GM12878 (cell line): Measurements from ENCODE around the gene TEF. TPM values are rescaled to one million over a fixed set of nuclear protein-coding genes. Genes with fewer than 3 reads are reported as not detected.

Source experiments
- ATAC-seq: fragments of 200-7000 bp; cut with Tn5 transposase; 3 replicates; pipeline ENCODE4 v1.9.1; 2020; ENCODE audit warnings: mild to moderate bottlenecking, moderate library complexity
- BruUV-seq: library from RNA; stranded (reverse); fragments of 400-500 nt; replicated peaks from 2 replicates; lab custom pipeline; 2021; lab: Mats Ljungman, UMichigan
- CTCF ChIA-PET: fragments of 300-600 bp; sonication (Branson Sonifier 250); formaldehyde crosslinking; extraction: SDS; loops from one replicate; lab custom pipeline; 2021; ENCODE audit warnings: inconsistent platforms; lab: Yijun Ruan, JAX
- POLR2A ChIA-PET: fragments of 350-600 bp; formaldehyde crosslinking; extraction: SDS; loops from one replicate; lab custom pipeline; 2021; ENCODE audit warnings: inconsistent platforms; lab: Charles Lee
- RAD21 ChIA-PET: fragments of 300-600 bp; sonication (Branson Sonifier 250); formaldehyde crosslinking; loops from one replicate; lab custom pipeline; 2023; ENCODE audit warnings: antibody characterized with exemption; ENCODE audit not compliant: unreplicated experiment; lab: Charles Lee
- SMC1A ChIA-PET: fragments of 300-600 bp; sonication (Branson Sonifier 250); formaldehyde crosslinking; loops from one replicate; lab custom pipeline; 2023; ENCODE audit not compliant: unreplicated experiment, uncharacterized antibody; lab: Charles Lee
- DNase-seq: peaks from one replicate; pipeline ENCODE4 v3.0.0-alpha.2; 2011; ENCODE audit warnings: low read depth, low spot score
- FAIRE-seq: peaks from 3 replicates; lab custom pipeline; 2011; peaks lifted over from hg19 to GRCh38; lab: Jason Lieb, UNC
- H2AFZ ChIP-seq: 2 replicates; pipeline ENCODE4 v1.6.0; 2011; ENCODE audit warnings: low read depth, low read length, control low read depth; ENCODE audit not compliant: control insufficient read depth
- H3K27ac ChIP-seq: 2 replicates; pipeline ENCODE4 v1.5.1; 2011; ENCODE audit warnings: control low read depth; ENCODE audit not compliant: control insufficient read depth, insufficient read depth
- H3K27me3 ChIP-seq, 2 experiments: replicated peaks in 1 of 2; 2 replicates each; pipeline versions ENCODE4 v1.6.0 to v1.6.1; 2011; ENCODE audit warnings: low read length in 1 of 2; ENCODE audit not compliant: control insufficient read depth in 2 of 2, insufficient read depth in 2 of 2
- H3K36me3 ChIP-seq, 2 experiments: 2 replicates each; pipeline ENCODE4 v1.5.1; 2011; ENCODE audit warnings: low read length in 1 of 2; ENCODE audit not compliant: control insufficient read depth in 2 of 2, insufficient read depth in 2 of 2
- H3K4me1 ChIP-seq: 2 replicates; pipeline ENCODE4 v1.6.1; 2011; ENCODE audit warnings: mild to moderate bottlenecking, low read length, moderate library complexity, mixed read lengths; ENCODE audit not compliant: control insufficient read depth, insufficient read depth
- H3K4me2 ChIP-seq: 2 replicates; pipeline ENCODE4 v1.6.0; 2011; ENCODE audit warnings: control low read depth; ENCODE audit not compliant: control insufficient read depth, insufficient read depth
- H3K4me3 ChIP-seq: fragments of 200-600 bp; sonication (generic); 2 replicates; pipeline ENCODE4 v1.5.1; 2016
- H3K79me2 ChIP-seq: 2 replicates; pipeline ENCODE4 v1.6.0; 2011; ENCODE audit warnings: low read length; ENCODE audit not compliant: control insufficient read depth, insufficient read depth
- H3K9ac ChIP-seq: 2 replicates; pipeline ENCODE4 v1.8.0; 2011; ENCODE audit warnings: low read length, control low read depth, mixed read lengths; ENCODE audit not compliant: control insufficient read depth, insufficient read depth
- H3K9me3 ChIP-seq: replicated peaks from 3 replicates; pipeline ENCODE4 v1.5.1; 2011; ENCODE audit warnings: mild to moderate bottlenecking, low read length; ENCODE audit not compliant: control insufficient read depth, insufficient read depth
- H4K20me1 ChIP-seq: 2 replicates; pipeline ENCODE4 v1.6.0; 2011; ENCODE audit not compliant: control insufficient read depth, insufficient read depth
- FOS ChIP-seq: IDR thresholded peaks from 3 replicates; pipeline ENCODE4 v1.6.1; 2011; ENCODE audit warnings: borderline replicate concordance; ENCODE audit not compliant: insufficient read length; ENCODE audit errors: extremely low read depth
- IKZF1 ChIP-seq: fragments of 450-650 bp; conservative IDR thresholded peaks from 2 replicates; pipeline ENCODE4 v1.6.1; 2017; ENCODE audit warnings: antibody characterized with exemption, mild to moderate bottlenecking
- KLF5 ChIP-seq: fragments of 450-650 bp; IDR thresholded peaks from 2 replicates; pipeline ENCODE4 v1.6.1; 2014; ENCODE audit warnings: mild to moderate bottlenecking; ENCODE audit not compliant: partially characterized antibody
- NBN ChIP-seq: fragments of 450-650 bp; IDR thresholded peaks from 2 replicates; pipeline ENCODE4 v1.6.1; 2016
- NR2C1 ChIP-seq: fragments of 450-650 bp; IDR thresholded peaks from 2 replicates; pipeline ENCODE4 v1.6.1; 2017; ENCODE audit warnings: antibody characterized with exemption, mild to moderate bottlenecking, moderate library complexity
- NR2C2 ChIP-seq: IDR thresholded peaks from 2 replicates; pipeline ENCODE4 v1.6.1; 2011; ENCODE audit warnings: borderline replicate concordance, low read depth; ENCODE audit not compliant: control insufficient read depth, insufficient read length
- PML ChIP-seq: IDR thresholded peaks from 2 replicates; pipeline ENCODE4 v1.6.1; 2012; ENCODE audit warnings: low read length, inconsistent platforms
- RBBP5 ChIP-seq: fragments of 200-600 bp; sonication (generic); conservative IDR thresholded peaks from 2 replicates; pipeline ENCODE4 v1.6.1; 2016
- RCOR1 ChIP-seq: conservative IDR thresholded peaks from 2 replicates; pipeline ENCODE4 v1.6.1; 2012; ENCODE audit warnings: low read depth, low read length, improper control_type of control experiment
- SMAD5 ChIP-seq: IDR thresholded peaks from 2 replicates; pipeline ENCODE4 v1.6.1; 2016; ENCODE audit warnings: antibody characterized with exemption, low read depth
- SMARCA5 ChIP-seq: fragments of 450-650 bp; IDR thresholded peaks from 2 replicates; pipeline ENCODE4 v1.6.1; 2017; ENCODE audit warnings: mild to moderate bottlenecking
- SP1 ChIP-seq: IDR thresholded peaks from one replicate; pipeline ENCODE4 v1.6.1; 2011; ENCODE audit warnings: low read depth, low read length
- SPI1 ChIP-seq: IDR thresholded peaks from 2 replicates; pipeline ENCODE4 v1.6.1; 2011; ENCODE audit warnings: low read depth, mild to moderate bottlenecking, low read length, moderate library complexity, borderline replicate concordance; ENCODE audit not compliant: insufficient read depth
- SREBF1 ChIP-seq: IDR thresholded peaks from 2 replicates; pipeline ENCODE4 v1.6.1; 2012; ENCODE audit warnings: mild to moderate bottlenecking, low read length
- TAF1 ChIP-seq: IDR thresholded peaks from 2 replicates; pipeline ENCODE4 v1.6.1; 2011; ENCODE audit warnings: mild to moderate bottlenecking, low read depth, low read length, borderline replicate concordance
- USF2 ChIP-seq: IDR thresholded peaks from 2 replicates; pipeline ENCODE4 v1.6.1; 2011; ENCODE audit warnings: low read depth, low read length, improper control_type of control experiment, borderline replicate concordance
- ZSCAN29 ChIP-seq: fragments of 450-650 bp; IDR thresholded peaks from 2 replicates; pipeline ENCODE4 v1.6.1; 2017; ENCODE audit warnings: mild to moderate bottlenecking, moderate library complexity
- WGBS: methylation state at CpG from one replicate; pipeline ENCODE4 v1.1.6; 2016; ENCODE audit warnings: low lambda C conversion rate; ENCODE audit not compliant: insufficient replicate concordance, insufficient coverage; ENCODE audit errors: missing lambda C conversion rate; 5-methylcytosine and 5-hydroxymethylcytosine counted together
- in situ Hi-C: fragments of 300-500 bp; cut with MboI; formaldehyde crosslinking; loops from 9 replicates; pipeline ENCODE4 v1.14.3; 2018; ENCODE audit warnings: mixed read lengths
- intact Hi-C: fragments of 100-400 bp; cut with micrococcal nuclease; formaldehyde crosslinking; loops from one replicate; pipeline ENCODE4 v1.14.2; 2022; ENCODE audit not compliant: unreplicated experiment
- polyA plus RNA-seq, 11 experiments: library from polyadenylated mRNA; depleted of rRNA in 4 of 11; unstranded in 6 of 11; stranded (reverse) in 5 of 11; fragments of >200 nt; fragmentation: Nextera tagmentation in 4 of 11; fragmentation: Illumina TruSeq in 1 of 11; extraction: Ambion mirVana in 4 of 11; extraction: Trizol in 1 of 11; gene quantifications; 1 replicate in 1 of 11; 2 replicates in 10 of 11; pipeline versions ENCODE4 v1.2.1 to v1.2.3, GENCODE V29; 2011 to 2016; ENCODE audit warnings: inconsistent platforms in 2 of 11, missing spikeins in 2 of 11, low read depth in 1 of 11
- total RNA-seq, 4 experiments: library from RNA; depleted of rRNA in 3 of 4; stranded (reverse); fragments of >200 nt in 3 of 4; fragmentation: Illumina TruSeq in 1 of 4; extraction: Trizol in 1 of 4; gene quantifications; 2 replicates each; pipeline versions ENCODE4 v1.2.1 to v1.2.3, GENCODE V29; 2013 to 2021
- TF ChIP-seq, protein P1 (sequence below): IDR thresholded peaks from 2 replicates; pipeline ENCODE4 v1.6.1; 2012; ENCODE audit warnings: improper control_type of control experiment, low read depth, low read length; ENCODE audit not compliant: insufficient replicate concordance

The TEF gene
- total and polyA plus RNA-seq, 10 of the 15 experiments (the other 5 are each of a cell fraction or from before 2014, with no cell fraction given) = 0.23 to 4.9 (median 3.2) TPM

DNA sequence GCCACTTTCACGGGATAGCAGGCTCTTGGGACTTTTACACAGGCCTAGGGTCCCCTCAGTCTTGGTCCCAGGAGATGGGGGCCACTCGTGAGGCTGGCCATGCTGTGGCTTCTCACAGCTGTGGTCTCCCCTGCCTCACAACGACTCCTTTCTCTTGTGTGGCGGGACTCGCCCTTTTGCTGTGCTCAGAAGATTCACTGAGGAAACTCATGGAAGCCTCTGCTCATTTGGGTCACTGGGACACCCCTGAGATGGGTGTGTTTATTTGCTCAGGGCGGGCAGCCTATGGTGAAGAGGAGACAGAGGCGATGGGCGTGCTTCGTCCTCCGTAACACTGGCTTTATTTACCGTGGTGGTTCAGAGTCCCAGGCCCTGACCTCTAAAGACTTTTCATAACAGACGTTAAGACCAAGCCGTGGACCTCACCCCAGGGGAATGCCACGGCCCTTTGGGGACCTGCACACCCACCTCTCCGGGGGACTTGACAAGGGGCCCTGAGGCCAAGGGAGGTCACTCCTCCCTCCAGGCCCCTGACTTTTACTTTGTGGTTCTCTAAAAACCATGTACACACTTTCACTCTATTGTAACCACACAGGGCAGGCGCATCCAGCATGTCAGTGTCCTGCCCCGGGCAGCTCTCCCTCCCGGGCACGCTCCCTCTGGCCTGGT lies 15.5 kb downstream of the TEF start:
- no peak for DNase-seq
- no peaks in the 10 kb centered on the region for H3K27me3 ChIP-seq
- H3K4me3 ChIP-seq = no peak overlapping the region
- no peaks in the 10 kb centered on the region for H3K79me2 ChIP-seq
- H3K9me3 ChIP-seq = no peaks in the 10 kb centered on the region
- intact Hi-C loops (no loop called here), in situ Hi-C loops (no loop called here)
- POLR2A ChIA-PET = no interaction called here
- no peaks in the 10 kb centered on the region for H4K20me1 ChIP-seq
- H3K9ac ChIP-seq = no peak overlapping the region
- ATAC-seq = no peak
- H3K36me3 ChIP-seq = no peaks in the 10 kb centered on the region; a peak in 1 of 4 replicates
- no peak for FAIRE-seq
- RAD21 ChIA-PET = no interaction called here
- H2AFZ ChIP-seq = no peak overlapping the region
- H3K4me1 ChIP-seq = no peaks in the 10 kb centered on the region
- 73% methylated on average over 19 of the region's 19 CpGs for WGBS
- BruUV-seq = no TSS peak
- TF ChIP-seq ZSCAN29 (no peak), FOS (no peak), SMAD5 (no peak), SREBF1 (no peak), SP1 (no peak), NBN (no peak), TAF1 (no peak), KLF5 (no peak), RBBP5 (no peak), NR2C1 (no peak), NR2C2 (no peak), SMARCA5 (no peak), RCOR1 (no peak), SPI1 (no peak), IKZF1 (no peak), USF2 (no peak), PML (no peak)
- TF ChIP-seq, protein P1, sequence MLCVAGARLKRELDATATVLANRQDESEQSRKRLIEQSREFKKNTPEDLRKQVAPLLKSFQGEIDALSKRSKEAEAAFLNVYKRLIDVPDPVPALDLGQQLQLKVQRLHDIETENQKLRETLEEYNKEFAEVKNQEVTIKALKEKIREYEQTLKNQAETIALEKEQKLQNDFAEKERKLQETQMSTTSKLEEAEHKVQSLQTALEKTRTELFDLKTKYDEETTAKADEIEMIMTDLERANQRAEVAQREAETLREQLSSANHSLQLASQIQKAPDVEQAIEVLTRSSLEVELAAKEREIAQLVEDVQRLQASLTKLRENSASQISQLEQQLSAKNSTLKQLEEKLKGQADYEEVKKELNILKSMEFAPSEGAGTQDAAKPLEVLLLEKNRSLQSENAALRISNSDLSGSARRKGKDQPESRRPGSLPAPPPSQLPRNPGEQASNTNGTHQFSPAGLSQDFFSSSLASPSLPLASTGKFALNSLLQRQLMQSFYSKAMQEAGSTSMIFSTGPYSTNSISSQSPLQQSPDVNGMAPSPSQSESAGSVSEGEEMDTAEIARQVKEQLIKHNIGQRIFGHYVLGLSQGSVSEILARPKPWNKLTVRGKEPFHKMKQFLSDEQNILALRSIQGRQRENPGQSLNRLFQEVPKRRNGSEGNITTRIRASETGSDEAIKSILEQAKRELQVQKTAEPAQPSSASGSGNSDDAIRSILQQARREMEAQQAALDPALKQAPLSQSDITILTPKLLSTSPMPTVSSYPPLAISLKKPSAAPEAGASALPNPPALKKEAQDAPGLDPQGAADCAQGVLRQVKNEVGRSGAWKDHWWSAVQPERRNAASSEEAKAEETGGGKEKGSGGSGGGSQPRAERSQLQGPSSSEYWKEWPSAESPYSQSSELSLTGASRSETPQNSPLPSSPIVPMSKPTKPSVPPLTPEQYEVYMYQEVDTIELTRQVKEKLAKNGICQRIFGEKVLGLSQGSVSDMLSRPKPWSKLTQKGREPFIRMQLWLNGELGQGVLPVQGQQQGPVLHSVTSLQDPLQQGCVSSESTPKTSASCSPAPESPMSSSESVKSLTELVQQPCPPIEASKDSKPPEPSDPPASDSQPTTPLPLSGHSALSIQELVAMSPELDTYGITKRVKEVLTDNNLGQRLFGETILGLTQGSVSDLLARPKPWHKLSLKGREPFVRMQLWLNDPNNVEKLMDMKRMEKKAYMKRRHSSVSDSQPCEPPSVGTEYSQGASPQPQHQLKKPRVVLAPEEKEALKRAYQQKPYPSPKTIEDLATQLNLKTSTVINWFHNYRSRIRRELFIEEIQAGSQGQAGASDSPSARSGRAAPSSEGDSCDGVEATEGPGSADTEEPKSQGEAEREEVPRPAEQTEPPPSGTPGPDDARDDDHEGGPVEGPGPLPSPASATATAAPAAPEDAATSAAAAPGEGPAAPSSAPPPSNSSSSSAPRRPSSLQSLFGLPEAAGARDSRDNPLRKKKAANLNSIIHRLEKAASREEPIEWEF = no peak
- H3K4me2 ChIP-seq = no peak overlapping the region
- SMC1A ChIA-PET = no interaction called here
- no peak overlapping the region for H3K27ac ChIP-seq
- CTCF ChIA-PET = interaction anchor here (1.4 kb wide), 1 partner anchor 130 kb away, joined by 4 read pairs; no protein-coding TSS in a partner anchor
